H9 (cell line): ENCODE data around the gene TSPAN11. TPM values are rescaled to one million over a fixed set of nuclear protein-coding genes. Genes with fewer than 3 reads are reported as not detected.
"Not testable (repeated sequence)": the region's sequence is repeated elsewhere in the genome, so short reads cannot be mapped to it uniquely, and the experiment has no call there.

ENCODE experiments used
- DNase-seq: peaks from one replicate; pipeline ENCODE4 v3.0.0-alpha.2; 2017
- H2AFZ ChIP-seq: one replicate; pipeline ENCODE4 v1.6.1; 2013; ENCODE audit warnings: mild to moderate bottlenecking, low read length, control low read depth, moderate library complexity
- H2AK5ac ChIP-seq: 2 replicates; pipeline ENCODE4 v1.6.1; 2013; ENCODE audit warnings: low read length, control low read depth, mixed read lengths; ENCODE audit not compliant: insufficient read length
- H2BK120ac ChIP-seq: one replicate; pipeline ENCODE4 v1.6.1; 2013; ENCODE audit warnings: low read depth, mild to moderate bottlenecking, low read length, control low read depth, inconsistent platforms; ENCODE audit not compliant: poor library complexity, severe bottlenecking
- H2BK12ac ChIP-seq: 2 replicates; pipeline ENCODE4 v1.6.1; 2013; ENCODE audit warnings: low read length, control low read depth, mixed read lengths, low read depth; ENCODE audit not compliant: insufficient read length
- H2BK15ac ChIP-seq: 2 replicates; pipeline ENCODE4 v1.6.1; 2013; ENCODE audit warnings: low read depth, low read length, control low read depth
- H2BK20ac ChIP-seq: one replicate; pipeline ENCODE4 v1.6.1; 2013; ENCODE audit warnings: low read depth, mild to moderate bottlenecking, low read length, control low read depth, inconsistent platforms; ENCODE audit not compliant: poor library complexity, severe bottlenecking
- H2BK5ac ChIP-seq: 2 replicates; pipeline ENCODE4 v1.6.1; 2013; ENCODE audit warnings: low read length, control low read depth, mixed read lengths; ENCODE audit not compliant: insufficient read length
- H3K14ac ChIP-seq: 2 replicates; pipeline ENCODE4 v1.6.1; 2013; ENCODE audit warnings: low read length, control low read depth; ENCODE audit not compliant: insufficient read depth
- H3K18ac ChIP-seq: 2 replicates; pipeline ENCODE4 v1.6.1; 2013; ENCODE audit warnings: low read depth, mild to moderate bottlenecking, mixed read lengths, low read length, control low read depth; ENCODE audit not compliant: insufficient read length
- H3K23ac ChIP-seq: 2 replicates; pipeline ENCODE4 v1.6.1; 2013; ENCODE audit warnings: low read length, control low read depth, mixed read lengths, low read depth; ENCODE audit not compliant: insufficient read length
- H3K23me2 ChIP-seq: 2 replicates; pipeline ENCODE4 v1.6.1; 2013; ENCODE audit warnings: low read depth, mild to moderate bottlenecking, mixed read lengths, low read length, control low read depth; ENCODE audit not compliant: insufficient read length, poor library complexity, severe bottlenecking
- H3K27ac ChIP-seq: 2 replicates; pipeline ENCODE4 v1.5.1; 2013; ENCODE audit warnings: low read length, control low read depth, mixed read lengths, low read depth; ENCODE audit not compliant: insufficient read length
- H3K27me3 ChIP-seq: 2 replicates; pipeline ENCODE4 v1.6.1; 2013; ENCODE audit warnings: low read length, control low read depth, inconsistent platforms; ENCODE audit not compliant: insufficient read depth
- H3K4ac ChIP-seq: 2 replicates; pipeline ENCODE4 v1.6.1; 2013; ENCODE audit warnings: low read depth, mild to moderate bottlenecking, control low read depth, inconsistent platforms, low read length, moderate library complexity
- H3K4me1 ChIP-seq: 2 replicates; pipeline ENCODE4 v1.6.1; 2013; ENCODE audit warnings: low read length, control low read depth, inconsistent platforms; ENCODE audit not compliant: insufficient read depth
- H3K4me2 ChIP-seq: 2 replicates; pipeline ENCODE4 v1.6.1; 2013; ENCODE audit warnings: low read length, control low read depth, mixed read lengths; ENCODE audit not compliant: insufficient read length, insufficient read depth
- H3K56ac ChIP-seq: 2 replicates; pipeline ENCODE4 v1.6.1; 2013; ENCODE audit warnings: low read depth, mild to moderate bottlenecking, mixed read lengths, low read length, control low read depth; ENCODE audit not compliant: insufficient read length
- H3K79me1 ChIP-seq: 2 replicates; pipeline ENCODE4 v1.6.1; 2013; ENCODE audit warnings: low read depth, mild to moderate bottlenecking, moderate library complexity, low read length, control low read depth, inconsistent platforms; ENCODE audit not compliant: insufficient read depth, poor library complexity, severe bottlenecking
- H3K79me2 ChIP-seq: 2 replicates; pipeline ENCODE4 v1.6.1; 2013; ENCODE audit warnings: low read length, control low read depth, inconsistent platforms; ENCODE audit not compliant: insufficient read depth
- H3K9ac ChIP-seq: 2 replicates; pipeline ENCODE4 v1.6.1; 2013; ENCODE audit warnings: low read length, control low read depth, mixed read lengths; ENCODE audit not compliant: insufficient read length; ENCODE audit errors: extremely low read depth
- H3K9me3 ChIP-seq: one replicate; pipeline ENCODE4 v1.6.1; 2013; ENCODE audit warnings: low read depth, low read length, inconsistent platforms; ENCODE audit not compliant: control insufficient read depth
- H3T11ph ChIP-seq: one replicate; pipeline ENCODE4 v1.6.1; 2013; ENCODE audit warnings: mild to moderate bottlenecking, low read length, control low read depth, inconsistent platforms
- H4K20me1 ChIP-seq: one replicate; pipeline ENCODE4 v1.6.1; 2013; ENCODE audit not compliant: control insufficient read depth, insufficient read length, insufficient read depth
- H4K5ac ChIP-seq: 2 replicates; pipeline ENCODE4 v1.6.1; 2013; ENCODE audit warnings: low read depth, mild to moderate bottlenecking, mixed read lengths, low read length, control low read depth; ENCODE audit not compliant: insufficient read length
- H4K8ac ChIP-seq: replicated peaks from 2 replicates; pipeline ENCODE4 v1.6.1; 2013; ENCODE audit warnings: low read length, control low read depth, mixed read lengths, low read depth; ENCODE audit not compliant: insufficient read length
- H4K91ac ChIP-seq: 2 replicates; pipeline ENCODE4 v1.6.1; 2013; ENCODE audit warnings: low read depth, mild to moderate bottlenecking, moderate library complexity, mixed read lengths, low read length, control low read depth; ENCODE audit not compliant: insufficient read length
- H3K27ac Mint-ChIP-seq, 3 experiments: 2 replicates in 2 of 3; 3 replicates in 1 of 3; pipeline ENCODE4 v1.8.0; 2020 to 2021; ENCODE audit warnings: mixed read lengths in 3 of 3, mild to moderate bottlenecking in 1 of 3, moderate library complexity in 1 of 3
- H3K27me3 Mint-ChIP-seq: 2 replicates; pipeline ENCODE4 v1.8.0; 2021; ENCODE audit warnings: low read depth, mild to moderate bottlenecking, moderate library complexity, mixed read lengths
- H3K36me3 Mint-ChIP-seq, 3 experiments: 2 replicates in 2 of 3; 3 replicates in 1 of 3; pipeline ENCODE4 v1.8.0; 2020 to 2021; ENCODE audit warnings: low read depth in 3 of 3, mixed read lengths in 3 of 3; ENCODE audit not compliant: insufficient read depth in 1 of 3
- H3K4me1 Mint-ChIP-seq, 2 experiments: 2 replicates each; pipeline ENCODE4 v1.8.0; 2020; ENCODE audit warnings: mixed read lengths in 2 of 2
- H3K4me3 Mint-ChIP-seq, 2 experiments: 2 replicates in 1 of 2; 3 replicates in 1 of 2; pipeline ENCODE4 v1.8.0; 2020 to 2021; ENCODE audit warnings: mild to moderate bottlenecking in 2 of 2, mixed read lengths in 2 of 2, moderate library complexity in 1 of 2
- H3K9me3 Mint-ChIP-seq, 2 experiments: 2 replicates in 1 of 2; 3 replicates in 1 of 2; pipeline ENCODE4 v1.8.0; 2020; ENCODE audit warnings: mild to moderate bottlenecking in 2 of 2, mixed read lengths in 2 of 2, moderate library complexity in 1 of 2
- CTCF ChIP-seq: fragments of 200-600 bp; sonication (generic); conservative IDR thresholded peaks from 3 replicates; pipeline ENCODE4 v1.8.0; 2021; ENCODE audit warnings: antibody characterized with exemption, mild to moderate bottlenecking
- WGBS: extraction: QIAGEN DNeasy Blood & Tissue Kit; methylation state at CpG from one replicate; pipeline ENCODE4 v1.1.7; 2013; ENCODE audit warnings: missing lambda C conversion rate, low lambda C conversion rate, mixed read lengths; ENCODE audit not compliant: insufficient read length; ENCODE audit errors: extremely low coverage; 5-methylcytosine and 5-hydroxymethylcytosine counted together
- total RNA-seq: library from RNA; stranded (reverse); gene quantifications from 2 replicates; pipeline ENCODE4 v1.2.1, GENCODE V29; 2021

The TSPAN11 gene
- total RNA-seq, 1 experiment from 2014 or later = 4.2 TPM

- no peak overlapping the region for H2BK12ac ChIP-seq
- no peaks in the 10 kb centered on the region for H3K9me3 ChIP-seq
- no peaks in the 10 kb centered on the region for H3K79me2 ChIP-seq
- peaks cover 11 to 16% of the 10 kb centered on the region in 2 experiments for H3K4me1 Mint-ChIP-seq
- H3K27ac ChIP-seq = no peak overlapping the region
- no peaks in the 10 kb centered on the region for H4K20me1 ChIP-seq
- no peak overlapping the region for H2AFZ ChIP-seq
- H3K36me3 Mint-ChIP-seq = peaks cover 2 to 10% (median 5%) of the 10 kb centered on the region in 3 experiments; a peak in 5 of 7 replicates
- H4K5ac ChIP-seq = no peak overlapping the region
- no peak for DNase-seq
- H4K91ac ChIP-seq = no peak overlapping the region
- H3K4me3 Mint-ChIP-seq = no peak overlapping the region
- H3K23me2 ChIP-seq = no peaks in the 10 kb centered on the region
- no peak overlapping the region for H3K56ac ChIP-seq
- H2BK120ac ChIP-seq = no peak overlapping the region
- no peak overlapping the region for H3K18ac ChIP-seq
- H2AK5ac ChIP-seq = no peak overlapping the region
- H2BK15ac ChIP-seq = no peak overlapping the region
- no peak for TF ChIP-seq CTCF
- H2BK5ac ChIP-seq = no peak overlapping the region
- H4K8ac ChIP-seq = no peak overlapping the region
- H3K27me3 ChIP-seq = no peaks in the 10 kb centered on the region
- no peaks in the 10 kb centered on the region for H3K4me1 ChIP-seq
- H3K27me3 Mint-ChIP-seq = peaks cover 7% of the 10 kb centered on the region
- WGBS = no CpG with 5 or more reads among the region's 7 CpGs
- no peaks in the 10 kb centered on the region for H3K79me1 ChIP-seq
- no peak overlapping the region for H3K27ac Mint-ChIP-seq
- no peak overlapping the region for H3K4me2 ChIP-seq
- no peak overlapping the region for H3K4ac ChIP-seq
- no peak overlapping the region for H3K14ac ChIP-seq
- no peak overlapping the region for H3T11ph ChIP-seq
- H2BK20ac ChIP-seq = no peak overlapping the region
- H3K9ac ChIP-seq = no peak overlapping the region
- H3K23ac ChIP-seq = no peak overlapping the region
- peaks cover 8 to 14% of the 10 kb centered on the region in 2 experiments; a peak in 4 of 5 replicates for H3K9me3 Mint-ChIP-seq
Measured at GRCh38 chr12:31026202-31026601, 99.7 kb downstream of the TSPAN11 start.

- DNase-seq, H3K79me2 ChIP-seq, H4K91ac ChIP-seq, H3K9me3 ChIP-seq, H4K5ac ChIP-seq, H3K9ac ChIP-seq, H2BK12ac ChIP-seq, H3K4me2 ChIP-seq, H3K56ac ChIP-seq, H2BK120ac ChIP-seq, H2BK15ac ChIP-seq, H3K23me2 ChIP-seq, H2BK20ac ChIP-seq, H3K27me3 Mint-ChIP-seq, H2AK5ac ChIP-seq, H3K27me3 ChIP-seq, H3K23ac ChIP-seq, H3K36me3 Mint-ChIP-seq, H2AFZ ChIP-seq, H3K14ac ChIP-seq, H3K27ac ChIP-seq, H2BK5ac ChIP-seq, H3K79me1 ChIP-seq, H3K4ac ChIP-seq, H4K20me1 ChIP-seq, H3K4me3 Mint-ChIP-seq, H4K8ac ChIP-seq, H3K4me1 ChIP-seq, H3T11ph ChIP-seq, H3K27ac Mint-ChIP-seq, H3K18ac ChIP-seq: not testable (repeated sequence)
- Mint-ChIP-seq H3K9me3 (peaks cover 8 to 14% of the 10 kb centered on the region in 2 experiments; a peak in 4 of 5 replicates), H3K4me1 (peaks cover 11 to 16% of the 10 kb centered on the region in 2 experiments)
- no CpG with 5 or more reads among the region's 5 CpGs for WGBS
Measured at GRCh38 chr12:31027006-31027405, 100.5 kb downstream of the TSPAN11 start.
